DMS53 treated with DMSO at 0.1 percent for 48 hours (cell line): ENCODE measurements around the gene SRSF10.
"Not testable (repeated sequence)": the region's sequence is repeated elsewhere in the genome, so short reads cannot be mapped to it uniquely, and the experiment has no call there.

Experiments
- DNase-seq: peaks from one replicate; lab custom pipeline; 2025; ENCODE audit not compliant: unreplicated experiment; lab: John Stamatoyannopoulos, UW

The SRSF10 gene

DNA sequence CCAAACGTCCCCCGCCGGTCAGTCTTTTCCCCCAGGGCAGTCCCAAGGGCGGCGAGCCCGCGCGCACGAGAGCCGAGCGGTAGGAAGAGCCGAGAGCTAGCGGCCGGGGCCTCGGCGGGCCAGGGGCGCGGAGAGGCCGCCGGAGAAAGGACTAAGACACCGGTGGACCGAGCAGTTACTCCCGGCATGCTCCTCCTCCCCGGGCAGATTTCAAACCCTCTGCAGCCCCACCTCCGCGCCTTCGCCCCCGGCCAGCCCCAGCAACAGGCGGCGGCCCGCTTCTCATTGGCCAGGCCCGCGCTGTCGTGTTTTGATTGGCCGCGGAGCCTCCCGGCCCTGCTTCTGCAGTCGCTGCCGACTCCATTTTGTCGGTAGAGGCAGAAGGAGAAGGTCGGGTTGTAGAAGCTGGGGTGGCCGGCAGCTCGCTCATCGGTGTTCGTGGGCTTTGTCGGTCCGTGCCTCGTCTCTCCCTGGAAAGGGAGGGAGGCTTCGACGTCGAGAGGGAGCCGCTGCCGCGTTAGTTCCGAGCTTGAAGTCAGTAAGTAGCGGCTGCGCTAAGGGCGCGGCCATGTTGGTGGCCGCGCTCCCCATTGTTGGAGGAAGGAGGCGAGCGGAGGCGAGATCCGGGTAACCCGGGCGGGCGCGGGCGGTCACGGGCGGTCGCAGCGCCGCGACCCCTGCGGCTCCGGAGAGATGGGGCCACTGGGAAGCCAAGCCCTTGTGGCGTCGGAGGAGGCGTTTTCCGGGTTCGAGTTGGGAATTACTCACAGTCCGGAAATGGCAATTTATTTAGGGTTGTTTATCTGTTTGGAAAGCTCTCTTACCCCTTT, 20.5 kb downstream of the SRSF10 start, which contains the start of gene PNRC2:
Gene PNRC2 (plus strand): TSS at position 368 of the 830 bp plus-strand sequence. CDS start 1,630 bp downstream, outside the sequence.
- peak; percentile 95 for DNase-seq

DNA sequence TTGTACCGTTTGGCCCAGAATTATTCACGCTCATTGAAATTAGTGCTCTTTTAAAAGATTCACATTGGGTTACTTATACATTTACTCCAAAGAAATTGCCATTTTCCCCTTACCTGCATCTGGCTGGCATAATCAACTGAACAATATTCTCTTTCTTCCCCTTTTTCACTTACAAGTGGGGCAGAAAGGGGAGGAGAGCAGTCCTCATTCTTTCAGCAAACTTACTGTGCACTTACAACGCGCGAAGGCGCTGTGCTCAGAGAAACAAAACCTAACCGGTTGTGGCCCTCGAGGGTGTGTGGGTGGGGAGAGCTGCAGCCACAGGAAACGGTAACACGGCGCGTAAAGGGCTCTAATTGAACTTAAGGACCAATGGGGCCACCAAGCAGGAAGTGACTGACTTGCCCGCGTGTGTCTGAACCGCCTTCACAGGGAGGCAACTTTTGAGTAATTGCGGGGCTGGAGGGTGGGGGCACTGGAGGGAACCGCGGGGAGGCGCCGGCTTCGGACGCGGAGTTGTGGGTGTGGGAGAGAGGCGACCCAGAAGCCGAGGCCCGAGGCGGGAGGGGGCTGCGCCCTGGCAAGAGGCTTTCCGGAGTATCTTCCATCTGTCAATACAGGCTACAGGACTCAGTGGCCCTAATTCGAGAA, 21.2 kb downstream of the SRSF10 start:
- DNase-seq: peak; percentile 91

DNA sequence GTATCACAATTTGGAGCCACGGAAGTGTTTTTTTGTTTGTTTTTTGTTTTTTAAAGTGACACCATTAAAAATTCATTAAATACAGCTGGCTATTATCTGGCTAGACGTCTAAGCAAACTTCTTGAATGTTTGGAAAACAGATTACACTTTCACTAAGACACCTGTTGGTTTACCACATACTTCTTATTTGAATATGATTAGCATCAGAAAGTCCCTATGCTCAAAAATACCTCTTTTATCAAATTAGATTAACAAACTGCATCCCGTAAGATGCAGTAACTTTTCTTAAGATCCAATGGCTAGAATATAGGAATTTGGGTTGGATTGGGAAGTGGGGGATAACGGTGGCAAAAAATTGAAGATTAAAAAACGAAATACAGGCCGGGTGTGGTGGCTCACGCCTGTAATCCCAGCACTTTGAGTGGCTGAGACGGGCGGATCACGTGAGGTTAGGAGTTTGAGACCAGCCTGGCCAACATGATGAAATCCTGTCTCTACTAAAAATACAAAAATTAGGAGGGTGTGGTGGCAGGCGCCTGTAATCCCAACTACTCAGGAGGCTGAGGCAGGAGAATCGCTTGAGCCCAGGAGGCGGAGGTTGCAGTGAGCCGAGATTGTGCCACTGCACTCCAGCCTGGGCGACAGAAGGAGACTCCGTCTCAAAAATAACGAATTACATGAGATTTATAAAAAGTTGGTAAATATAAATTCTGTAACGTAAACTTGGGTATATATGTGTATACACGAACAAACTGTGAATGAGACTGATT, 21.9 kb downstream of the SRSF10 start:
- not testable (repeated sequence) for DNase-seq

DNA sequence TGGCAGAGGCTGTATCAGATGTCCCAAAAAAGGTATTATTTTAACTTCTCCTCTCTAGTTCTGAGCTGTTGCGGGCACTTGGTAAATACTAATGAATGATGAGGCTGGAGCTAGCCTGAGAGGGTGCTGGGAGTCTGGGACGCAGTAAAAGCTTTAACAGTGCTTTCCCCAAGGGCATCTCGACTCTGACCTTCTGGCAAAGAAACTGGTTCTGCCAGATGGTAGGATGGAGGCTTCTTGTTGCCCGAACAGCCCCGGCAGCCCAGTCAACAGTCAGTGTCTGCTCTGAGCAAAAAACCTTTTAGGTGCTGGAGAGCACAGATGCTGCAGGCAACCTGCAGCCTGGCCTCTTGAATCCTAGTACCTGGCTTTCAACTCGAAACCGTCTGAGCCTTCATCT, 23.0 kb downstream of the SRSF10 start:
- peak; percentile 76 for DNase-seq

DNA sequence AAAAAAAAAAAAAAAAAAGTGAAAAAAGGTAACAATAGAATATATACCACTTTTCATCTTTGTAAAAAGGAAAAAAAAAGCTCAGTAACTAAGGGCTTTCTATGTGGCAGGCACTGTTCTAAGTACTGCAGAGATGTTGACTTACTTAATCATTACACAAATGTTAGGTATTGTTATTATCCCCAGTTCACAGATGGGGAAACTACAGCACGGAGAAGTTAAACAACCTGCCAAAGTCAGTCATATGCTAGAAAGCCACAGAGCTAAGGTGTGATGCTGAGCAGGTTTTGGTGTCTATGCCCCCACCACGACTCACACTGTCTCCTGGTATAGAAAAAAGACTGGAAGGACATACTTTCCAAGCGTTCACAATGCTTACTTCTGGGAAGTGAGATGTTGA, 27.1 kb downstream of the SRSF10 start:
- DNase-seq: peak; percentile 33

DNA sequence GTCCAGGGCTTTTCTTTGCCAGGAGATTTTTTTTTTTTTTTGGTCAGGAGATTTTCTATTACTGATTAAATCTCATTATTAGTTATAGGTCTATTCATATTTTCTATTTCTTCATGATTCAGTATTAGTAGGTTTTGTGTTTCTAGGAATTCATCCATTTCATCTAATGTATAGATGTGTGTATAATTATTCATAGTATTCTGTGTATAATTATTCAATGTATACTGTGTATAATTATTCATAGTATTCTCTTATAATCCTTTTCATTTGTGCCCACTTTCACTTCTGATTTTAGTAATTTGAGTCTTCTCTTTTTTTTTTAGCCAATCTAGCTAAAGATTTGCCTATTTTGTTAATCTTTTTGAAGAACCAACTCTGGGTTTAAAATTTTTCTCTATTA, 32.8 kb downstream of the SRSF10 start:
- no peak for DNase-seq

DNA sequence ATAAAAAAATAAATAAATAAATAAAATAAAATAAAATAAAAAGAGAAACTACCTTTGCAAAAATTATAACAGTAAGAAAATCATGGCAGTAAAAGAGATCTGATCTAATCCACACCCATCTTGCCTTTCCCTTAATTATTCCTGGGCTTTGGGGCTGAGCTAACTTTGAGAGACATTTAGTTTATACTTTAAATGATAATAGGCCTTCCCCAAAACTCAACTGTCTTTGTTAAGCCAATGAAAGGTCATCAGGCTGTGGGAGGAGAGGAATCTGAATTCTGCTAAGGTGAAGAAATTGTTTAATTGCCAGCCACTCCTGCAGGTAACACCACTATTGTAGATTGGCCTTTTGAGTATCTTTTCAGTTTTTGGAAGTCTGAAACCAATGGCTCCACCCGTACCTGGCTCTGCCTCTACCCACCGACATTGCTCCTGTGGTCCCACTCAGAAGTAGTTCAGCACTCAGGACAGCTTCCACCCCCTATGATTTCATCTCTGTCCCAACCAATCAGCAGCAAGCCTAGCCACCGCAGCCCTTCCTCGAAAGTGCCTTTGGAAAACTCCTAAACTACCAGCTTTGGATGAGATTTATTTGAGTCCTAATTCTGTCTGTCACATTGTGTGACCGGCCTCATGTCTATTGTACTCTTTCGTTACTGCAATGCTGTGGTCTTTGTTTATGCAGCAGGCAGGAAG, 43.5 kb downstream of the SRSF10 start:
- DNase-seq: no peak

DNA sequence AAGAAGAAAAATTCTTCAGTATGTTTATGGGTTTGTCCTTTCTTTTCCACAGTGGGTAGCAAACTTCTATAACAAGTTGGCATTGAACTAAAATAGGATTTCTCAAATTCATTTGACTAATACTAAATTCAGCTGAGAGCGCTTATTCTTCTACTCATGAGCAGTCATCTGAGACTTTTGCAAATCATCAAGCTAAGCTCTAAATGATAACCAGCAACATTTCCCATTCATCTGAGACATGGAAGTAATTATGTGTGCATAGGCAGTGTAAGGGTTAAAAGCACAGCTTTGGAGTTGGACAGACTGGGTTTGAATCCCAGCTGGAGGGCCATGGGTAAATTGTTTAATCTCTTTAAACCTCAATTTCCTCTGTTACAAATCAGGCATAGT, 48.6 kb downstream of the SRSF10 start:
- DNase-seq: no peak

DNA sequence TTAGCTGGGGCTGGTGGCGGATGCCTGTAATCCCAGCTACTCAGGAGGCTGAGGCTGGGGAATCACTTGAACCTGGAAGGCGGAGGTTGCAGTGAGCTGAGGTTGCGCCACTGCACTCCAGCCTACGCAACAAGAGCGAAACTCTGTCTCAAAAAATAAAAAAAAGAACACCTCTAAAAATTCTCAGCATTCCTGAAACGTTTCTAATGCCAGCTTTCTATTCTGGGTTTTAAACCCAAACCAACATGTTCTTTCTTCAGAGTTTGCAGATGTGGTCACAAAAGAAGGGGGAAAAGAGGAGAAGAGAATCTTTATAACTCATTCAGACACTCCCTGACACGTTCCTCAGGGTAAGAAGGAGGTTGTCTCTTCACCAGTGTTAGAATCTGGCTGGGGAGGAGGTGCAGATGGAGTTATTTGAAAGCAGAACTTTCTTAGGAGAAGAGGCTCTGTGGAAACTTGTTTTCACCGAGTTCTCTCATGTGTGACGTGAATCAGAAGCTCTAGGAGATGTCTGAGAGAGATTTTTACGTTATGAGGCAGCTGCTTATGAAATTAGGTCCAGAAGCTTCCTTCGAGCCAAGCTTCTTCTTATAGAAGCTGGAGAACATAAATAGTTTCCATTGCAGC, 49.2 kb downstream of the SRSF10 start:
- DNase-seq: no peak

DNA sequence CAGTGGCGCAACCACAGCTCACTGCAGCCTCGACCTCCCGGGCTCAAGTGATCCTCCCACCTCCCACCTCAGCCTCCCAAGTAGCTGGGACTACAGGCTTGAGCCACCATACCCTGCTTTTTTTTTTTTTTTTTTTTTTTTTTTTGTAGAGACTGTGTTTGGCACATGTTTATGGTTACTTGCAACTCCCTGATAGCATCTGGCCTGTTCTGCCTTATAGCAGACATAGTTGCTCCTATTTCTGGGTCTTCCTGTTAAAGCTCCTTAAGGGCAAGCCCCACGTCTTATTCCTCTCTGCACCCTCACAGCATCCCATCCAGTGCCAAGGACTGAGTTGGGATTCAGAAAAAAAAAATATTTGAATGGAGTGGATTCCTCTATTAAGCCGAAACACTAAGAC, 49.9 kb downstream of the SRSF10 start:
- DNase-seq: no peak

DNA sequence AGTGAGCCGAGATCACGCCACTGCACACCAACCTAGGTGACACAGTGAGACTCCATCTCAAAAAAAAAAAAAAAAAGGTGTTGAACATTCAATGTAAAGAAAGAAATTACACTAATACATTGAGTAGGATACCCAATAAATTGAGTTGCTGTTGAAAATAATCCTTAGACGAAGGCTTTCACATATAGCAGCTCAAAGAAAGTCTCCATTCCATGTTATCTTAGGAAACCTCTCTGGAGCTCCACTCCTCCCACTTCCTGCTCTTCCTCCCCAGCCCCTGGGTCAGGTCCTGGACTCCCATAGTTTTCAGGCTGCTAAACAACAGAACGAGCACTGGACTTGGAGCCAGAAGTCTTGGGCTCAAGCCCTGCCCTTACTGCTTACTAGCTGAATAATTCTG, 51.3 kb downstream of the SRSF10 start:
- no peak for DNase-seq

DNA sequence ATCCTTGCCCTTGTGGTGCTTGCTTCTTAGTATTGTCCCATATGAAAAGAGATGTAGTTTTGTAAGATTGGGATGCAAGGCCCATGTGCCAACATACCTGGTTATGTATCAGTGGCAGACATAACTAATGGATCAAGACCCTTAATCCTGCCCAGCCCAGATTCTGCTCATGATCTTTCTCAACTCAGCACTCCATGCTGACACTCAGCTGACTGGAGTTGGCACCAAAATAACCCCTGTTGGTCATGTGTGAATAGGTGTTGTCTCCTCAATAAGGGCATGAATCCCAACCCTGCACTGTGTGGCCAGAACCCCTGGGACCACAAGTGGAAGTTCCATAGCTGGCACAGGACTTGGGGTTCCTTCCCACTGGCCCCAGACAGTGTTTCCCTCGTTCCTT, 53.0 kb downstream of the SRSF10 start:
- DNase-seq: no peak

DNA sequence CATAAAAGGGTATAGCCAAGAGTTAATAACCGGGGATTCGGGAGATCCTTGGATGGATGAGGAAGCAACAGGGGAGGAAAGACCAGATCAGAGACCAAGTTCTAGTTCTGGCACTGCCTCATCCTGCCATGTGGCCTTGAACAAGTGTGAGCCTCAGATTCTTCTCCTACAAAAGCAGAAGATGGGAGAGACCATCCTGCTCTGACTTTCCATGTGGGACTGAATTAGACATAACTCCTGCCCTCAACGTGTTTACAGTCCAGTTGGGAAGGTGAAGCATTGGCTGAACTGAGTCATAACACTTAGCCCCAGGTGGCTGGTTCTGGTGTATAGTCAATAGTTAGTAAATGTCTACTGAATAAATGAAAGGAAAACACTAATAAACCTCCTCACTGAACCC, 54.8 kb downstream of the SRSF10 start:
- no peak for DNase-seq

DNA sequence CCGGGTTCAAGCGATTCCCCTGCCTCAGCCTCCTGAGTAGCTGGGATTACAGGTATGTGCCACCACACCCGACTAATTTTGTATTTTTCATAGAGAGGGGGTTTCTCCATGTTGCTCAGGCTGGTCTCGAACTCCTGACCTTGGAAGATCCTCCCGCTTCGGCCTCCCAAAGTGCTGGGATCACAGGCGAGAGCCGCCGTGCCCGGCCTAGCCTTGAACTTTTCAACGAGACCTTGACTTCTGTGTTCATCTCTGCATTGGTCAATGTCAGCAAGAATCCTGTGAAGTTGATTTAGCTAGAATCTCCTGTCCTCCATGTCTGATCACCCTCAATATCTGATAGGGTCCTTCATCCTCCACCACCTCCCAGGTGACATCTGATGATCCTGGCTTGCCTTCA, 55.5 kb downstream of the SRSF10 start:
- DNase-seq: no peak

DNA sequence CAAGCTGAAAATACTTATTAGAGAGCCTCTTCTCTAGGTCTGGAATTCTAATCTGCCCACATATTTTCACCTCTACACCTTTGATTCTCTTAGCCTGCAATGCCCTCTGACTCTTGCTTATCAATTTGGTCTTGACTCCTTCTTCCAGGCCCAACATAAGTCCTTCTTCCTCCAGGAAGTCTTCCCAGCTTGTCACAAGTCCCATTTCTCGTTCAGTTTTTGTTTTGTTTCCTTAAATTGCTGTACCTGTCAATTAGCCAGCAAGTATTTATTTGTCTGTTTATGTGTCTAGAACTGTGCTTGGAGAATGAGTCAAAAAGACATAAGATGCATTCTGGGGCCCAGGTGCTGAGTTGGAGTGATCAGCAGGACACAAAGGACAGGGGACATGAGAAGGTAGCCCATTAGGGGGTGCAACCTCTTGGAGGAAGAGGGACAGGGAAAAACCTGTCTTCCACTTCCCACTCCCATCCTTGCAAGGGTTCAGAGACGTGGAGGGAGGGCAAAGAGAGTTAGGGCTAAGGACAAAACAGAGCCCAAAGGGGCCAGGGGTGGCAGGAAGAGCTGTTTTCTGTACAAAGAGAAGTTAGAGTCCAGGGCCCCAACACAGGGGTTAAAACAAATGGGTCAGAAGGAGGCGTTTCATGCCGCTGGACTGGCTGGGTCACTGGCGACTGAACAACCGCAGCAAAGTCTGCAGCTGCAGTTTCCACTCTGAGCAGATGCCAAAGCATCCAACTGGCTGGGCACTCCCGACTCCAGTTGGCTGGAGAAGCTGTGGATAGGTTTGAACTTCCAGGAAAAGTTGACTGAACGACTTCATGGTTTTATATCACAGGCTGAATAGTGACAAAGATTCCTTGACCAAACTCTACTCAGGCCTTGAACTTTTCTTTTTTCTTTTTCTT, 56.3 kb downstream of the SRSF10 start:
- DNase-seq: no peak

DNA sequence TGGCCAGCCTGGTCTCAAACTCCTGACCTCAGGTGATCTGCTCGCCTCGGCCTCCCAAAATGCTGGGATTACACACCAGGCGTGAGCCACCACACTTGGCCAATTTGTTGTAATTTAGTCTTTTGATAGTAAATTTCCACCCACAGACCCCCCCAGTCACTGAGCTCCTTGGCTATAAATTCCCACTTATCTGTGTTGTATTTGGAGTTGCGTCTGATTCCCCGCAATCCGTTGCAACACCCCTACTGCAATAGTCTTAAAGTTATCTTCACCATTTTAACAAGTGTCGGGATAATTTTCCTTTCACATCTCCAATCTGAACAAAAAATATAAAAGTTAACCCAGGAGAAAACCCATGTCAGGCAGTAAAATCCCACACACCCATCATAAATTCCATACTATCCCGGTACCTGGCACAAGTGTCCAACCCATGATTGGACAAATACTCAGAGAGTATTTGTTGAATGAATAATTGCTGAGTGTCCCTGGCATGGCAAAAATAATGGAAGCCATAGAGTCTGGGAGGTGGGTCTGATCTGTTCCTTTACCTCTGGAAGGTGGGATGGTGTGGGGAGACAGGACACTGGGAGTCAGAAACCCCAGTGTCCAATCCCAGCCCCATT, 57.7 kb downstream of the SRSF10 start:
- no peak for DNase-seq

DNA sequence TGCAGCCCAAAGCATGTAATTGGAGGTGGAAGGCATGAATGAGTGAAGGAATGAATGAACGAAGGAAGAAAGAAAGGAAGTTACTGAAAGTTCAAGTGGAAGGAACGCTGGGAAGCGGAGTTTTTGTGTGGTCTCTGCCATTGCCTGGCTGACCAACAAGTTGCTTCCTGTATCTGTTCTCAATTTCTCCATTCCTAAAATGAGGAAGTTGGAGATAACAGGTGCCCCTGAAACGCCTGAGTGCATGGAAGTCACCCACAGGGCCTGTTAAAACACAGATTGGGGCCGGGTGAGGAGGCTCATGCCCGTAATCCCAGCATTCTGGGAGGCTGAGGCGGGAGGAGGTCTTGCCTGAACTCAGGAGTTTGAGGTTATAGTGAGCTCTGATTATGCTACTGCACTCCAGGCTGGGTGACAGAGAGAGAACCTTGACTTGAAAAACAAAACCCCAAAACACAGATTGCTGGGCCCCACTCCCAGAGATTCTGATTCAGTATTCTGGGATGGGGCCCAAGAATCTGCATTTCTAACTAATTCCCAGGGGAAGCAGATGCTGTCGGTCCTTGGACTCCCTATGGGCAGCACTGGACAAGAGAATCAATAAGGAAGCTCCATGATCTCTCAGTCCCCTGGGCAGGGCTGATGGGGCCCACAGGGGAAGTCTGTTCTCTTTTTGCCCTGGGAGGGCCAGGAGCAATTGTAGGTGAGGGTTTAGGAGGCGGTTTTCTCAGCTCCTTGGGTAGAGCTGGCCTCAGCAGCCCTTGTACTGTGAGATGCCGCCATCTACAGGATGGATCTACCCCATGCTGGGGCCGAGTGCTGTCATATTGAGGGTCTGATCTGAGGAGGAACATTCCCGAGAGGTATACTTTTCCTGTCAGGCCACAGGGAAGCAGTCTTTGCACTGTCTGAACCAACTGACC, 63.7 kb downstream of the SRSF10 start:
- peak; percentile 56 for DNase-seq

DNA sequence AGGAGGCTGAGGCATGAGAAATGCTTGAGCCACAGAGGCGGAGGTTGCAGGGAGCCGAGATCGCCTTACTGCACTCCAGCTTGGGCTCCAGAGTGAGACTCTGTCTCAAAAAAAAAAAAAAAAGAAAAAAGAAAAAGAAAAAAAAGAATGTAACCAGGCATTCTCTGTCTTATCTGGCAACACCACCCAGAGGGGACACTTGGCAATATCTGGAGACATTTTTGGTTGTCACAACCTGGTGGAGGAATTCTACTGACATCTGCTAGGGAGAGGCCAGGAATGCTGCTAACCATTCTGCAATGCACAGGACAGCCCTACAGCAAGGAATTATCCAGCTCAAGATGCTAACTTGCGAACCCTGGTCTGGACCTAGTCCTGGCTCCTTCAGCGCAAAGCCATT, 64.7 kb downstream of the SRSF10 start:
- no peak for DNase-seq
